ENCODE data around the gene GPC3. TPM values are rescaled to one million over a fixed set of nuclear protein-coding genes. Genes with fewer than 3 reads are reported as not detected.

GPC3 gene
- total RNA-seq, 6 experiments from 2014 or later = 0.31 to 6.8 (median 1.8) TPM

GRCh38 chrX:133881007-133881406, 104.4 kb downstream of the GPC3 start:
- no peak overlapping the region for H3K27ac ChIP-seq
- WGBS (ENCODE audit: insufficient coverage, low coverage, low lambda C conversion rate, missing lambda C conversion rate) = 56% methylated on average over 4 of the region's 4 CpGs
- no peak for DNase-seq

GRCh38 chrX:133880032-133880443, 105.4 kb downstream of the GPC3 start:
- no peaks in the 10 kb centered on the region for H3K9me3 ChIP-seq
- WGBS (ENCODE audit: insufficient coverage, low coverage, low lambda C conversion rate, missing lambda C conversion rate) = 44% methylated on average over 4 of the region's 4 CpGs
- TF ChIP-seq, protein P1, sequence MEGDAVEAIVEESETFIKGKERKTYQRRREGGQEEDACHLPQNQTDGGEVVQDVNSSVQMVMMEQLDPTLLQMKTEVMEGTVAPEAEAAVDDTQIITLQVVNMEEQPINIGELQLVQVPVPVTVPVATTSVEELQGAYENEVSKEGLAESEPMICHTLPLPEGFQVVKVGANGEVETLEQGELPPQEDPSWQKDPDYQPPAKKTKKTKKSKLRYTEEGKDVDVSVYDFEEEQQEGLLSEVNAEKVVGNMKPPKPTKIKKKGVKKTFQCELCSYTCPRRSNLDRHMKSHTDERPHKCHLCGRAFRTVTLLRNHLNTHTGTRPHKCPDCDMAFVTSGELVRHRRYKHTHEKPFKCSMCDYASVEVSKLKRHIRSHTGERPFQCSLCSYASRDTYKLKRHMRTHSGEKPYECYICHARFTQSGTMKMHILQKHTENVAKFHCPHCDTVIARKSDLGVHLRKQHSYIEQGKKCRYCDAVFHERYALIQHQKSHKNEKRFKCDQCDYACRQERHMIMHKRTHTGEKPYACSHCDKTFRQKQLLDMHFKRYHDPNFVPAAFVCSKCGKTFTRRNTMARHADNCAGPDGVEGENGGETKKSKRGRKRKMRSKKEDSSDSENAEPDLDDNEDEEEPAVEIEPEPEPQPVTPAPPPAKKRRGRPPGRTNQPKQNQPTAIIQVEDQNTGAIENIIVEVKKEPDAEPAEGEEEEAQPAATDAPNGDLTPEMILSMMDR (IDR thresholded peaks at IDR 0.05) = no peak
- TF ChIP-seq POLR2A (IDR thresholded peaks at IDR 0.05) = no peak
- DNase-seq = no peak
- H3K27ac ChIP-seq = no peak overlapping the region
- no peaks in the 10 kb centered on the region for H3K36me3 ChIP-seq
- no peak overlapping the region for H3K4me3 ChIP-seq
- intact Hi-C loops (cut with DNase I) = no loop called here
- H3K27me3 ChIP-seq = peaks cover 0 to 37% of the 10 kb centered on the region in 2 donors
- no peak for ATAC-seq
- H3K4me1 ChIP-seq = peaks cover 0 to 8% (median 0%) of the 10 kb centered on the region in 4 donors

More at GRCh38 chrX:133881007-133881406, 104.4 kb downstream of the GPC3 start:
- no peaks in the 10 kb centered on the region for H3K36me3 ChIP-seq
- TF ChIP-seq, protein P1 (IDR thresholded peaks at IDR 0.05) = no peak
- TF ChIP-seq POLR2A (IDR thresholded peaks at IDR 0.05) = no peak
- no peak overlapping the region for H3K4me3 ChIP-seq
- no peak for ATAC-seq
- intact Hi-C loops (cut with DNase I) = no loop called here
- H3K9me3 ChIP-seq = no peaks in the 10 kb centered on the region
- H3K27me3 ChIP-seq = peaks cover 0 to 38% of the 10 kb centered on the region in 2 donors
- peaks cover 0 to 13% (median 0%) of the 10 kb centered on the region in 4 donors for H3K4me1 ChIP-seq

- Histone ChIP-seq H3K4me1 (no peaks in the 10 kb centered on the region), H3K27ac (no peak overlapping the region), H3K4me3 (no peak overlapping the region), H3K9me3 (no peaks in the 10 kb centered on the region), H3K27me3 (peaks cover 0 to 37% of the 10 kb centered on the region in 2 donors), H3K36me3 (no peaks in the 10 kb centered on the region)
- ATAC-seq = no peak
- no peak for TF ChIP-seq POLR2A (IDR thresholded peaks at IDR 0.05)
- TF ChIP-seq, protein P1 (IDR thresholded peaks at IDR 0.05) = no peak
- WGBS (ENCODE audit: insufficient coverage, low coverage, low lambda C conversion rate, missing lambda C conversion rate) = 44% methylated on average over 3 of the region's 3 CpGs
- intact Hi-C loops (cut with DNase I) = no loop called here
- DNase-seq = no peak
These were observed 106.7 kb downstream of the GPC3 start for GRCh38 chrX:133878710-133879109.

- no peak overlapping the region for H3K27ac ChIP-seq
- no peak for TF ChIP-seq POLR2A (IDR thresholded peaks at IDR 0.05)
- TF ChIP-seq, protein P1 (IDR thresholded peaks at IDR 0.05) = no peak
- no peaks in the 10 kb centered on the region for H3K9me3 ChIP-seq
- DNase-seq (no peak), ATAC-seq (no peak)
- intact Hi-C loops (cut with DNase I) = no loop called here
- H3K36me3 ChIP-seq = no peaks in the 10 kb centered on the region
- H3K4me3 ChIP-seq = no peak overlapping the region
- no peaks in the 10 kb centered on the region for H3K4me1 ChIP-seq
- H3K27me3 ChIP-seq = peaks cover 0 to 19% of the 10 kb centered on the region in 2 donors
These were observed 108.7 kb downstream of the GPC3 start for GRCh38 chrX:133876646-133877045.

DNA sequence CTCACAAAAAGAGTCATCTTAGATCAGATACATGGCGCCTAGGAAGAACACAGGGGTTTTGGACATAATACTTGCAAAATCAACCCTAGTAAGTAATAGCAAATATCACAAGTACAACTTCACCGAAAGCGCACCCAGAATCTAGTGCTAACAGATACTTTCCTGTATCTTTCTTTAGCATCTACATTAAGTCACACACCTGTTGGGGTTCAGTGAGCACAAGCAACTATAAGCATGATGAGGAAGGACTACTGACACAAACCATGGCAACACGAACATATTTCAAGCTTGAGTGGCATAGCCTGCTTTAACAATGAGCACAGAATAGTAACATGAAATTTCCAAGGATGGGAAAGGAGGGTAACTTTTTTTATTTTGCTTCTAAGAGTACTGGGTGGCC, 116.1 kb downstream of the GPC3 start:
- Histone ChIP-seq H3K36me3 (no peaks in the 10 kb centered on the region), H3K4me3 (no peak overlapping the region), H3K27ac (no peak overlapping the region), H3K4me1 (no peaks in the 10 kb centered on the region), H3K27me3 (peaks cover 0 to 7% of the 10 kb centered on the region in 2 donors), H3K9me3 (no peaks in the 10 kb centered on the region)
- intact Hi-C loops (cut with DNase I) = no loop called here
- WGBS (ENCODE audit: insufficient coverage, low coverage, low lambda C conversion rate, missing lambda C conversion rate) = 63% methylated on average over 3 of the region's 4 CpGs
- TF ChIP-seq POLR2A (IDR thresholded peaks at IDR 0.05) = no peak
- TF ChIP-seq, protein P1 (IDR thresholded peaks at IDR 0.05) = no peak
- DNase-seq (no peak), ATAC-seq (no peak)

Data from right lobe of liver (tissue), 6 donors.